Measurements from ENCODE around the gene XPNPEP2.

DNA sequence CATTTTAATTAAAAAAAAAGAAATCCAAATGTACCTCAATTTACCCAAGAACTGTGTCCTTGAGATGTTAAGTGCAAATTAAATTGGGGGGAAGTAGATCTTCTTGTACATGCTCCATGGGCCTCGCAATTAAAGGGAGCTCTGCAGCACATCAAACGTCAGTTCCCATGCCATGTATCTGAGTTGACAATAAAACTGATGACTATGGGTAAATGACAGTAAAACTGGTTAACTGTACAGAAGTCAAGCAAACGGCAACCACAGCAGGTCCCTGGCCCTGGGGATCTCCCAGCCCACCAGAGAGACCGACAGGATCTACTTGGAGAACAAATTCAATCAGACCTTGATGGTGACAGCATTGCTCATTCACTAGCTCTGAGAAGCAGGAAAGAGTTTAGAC, 32.8 kb upstream of the XPNPEP2 start:
- TF ChIP-seq POLR2AphosphoS5 (IDR thresholded peaks at IDR 0.05; ENCODE audit: low read depth, low read length) (no peak), POLR2A (IDR thresholded peaks at IDR 0.05; ENCODE audit: low read depth, low read length) (no peak)
